Colonic mucosa (tissue), 4 donors: ENCODE data around the gene RTL5. TPM values are rescaled to one million over a fixed set of nuclear protein-coding genes. Genes with fewer than 3 reads are reported as not detected.

Source experiments
- DNase-seq: peaks from one replicate; pipeline ENCODE4 v3.0.0-alpha.2; 2020
- H3K27ac ChIP-seq: fragments of 200-600 bp; one replicate; pipeline ENCODE4 v1.8.0; 2021
- H3K27me3 ChIP-seq: fragments of 200-600 bp; one replicate; pipeline ENCODE4 v1.8.0; 2021
- H3K36me3 ChIP-seq: fragments of 200-600 bp; one replicate; pipeline ENCODE4 v1.8.0; 2021
- H3K4me1 ChIP-seq: fragments of 200-600 bp; one replicate; pipeline ENCODE4 v1.8.0; 2021; ENCODE audit warnings: mild to moderate bottlenecking
- H3K4me3 ChIP-seq: fragments of 200-600 bp; one replicate; pipeline ENCODE4 v1.8.0; 2021
- H3K9ac ChIP-seq, 2 donors: one replicate each; pipeline ENCODE4 v1.7.0; 2013; ENCODE audit warnings: control low read depth in 2 of 2, low read depth in 2 of 2, low read length in 2 of 2
- H3K9me3 ChIP-seq: fragments of 200-600 bp; one replicate; pipeline ENCODE4 v1.8.0; 2021
- CTCF ChIP-seq: fragments of 200-600 bp; IDR thresholded peaks from one replicate; pipeline ENCODE4 v1.8.0; 2022; ENCODE audit warnings: antibody characterized with exemption, mild to moderate bottlenecking
- intact Hi-C: fragments of 100-400 bp; cut with DNase I; formaldehyde crosslinking; loops from one replicate; pipeline ENCODE4 v1.14.1; 2022
- total RNA-seq, 2 donors: library from RNA; stranded (reverse); fragmentation: NEBNext Ultra II Directional in 1 of 2; extraction: Animal tissue kit (Norgen Biotek cat#: 25700) in 1 of 2; gene quantifications; one replicate each; pipeline ENCODE4 v1.2.1, GENCODE V29; 2021
- donor health status: healthy.
- donor health status: DM: no; HTN: no; CAD: no.
- donor health status: DM: no; HTN: no; CAD: no.

Gene RTL5
- total RNA-seq, 2 donors from 2014 or later = 1.2 to 2.1 TPM

- Histone ChIP-seq H3K9ac (no peak overlapping the region), H3K4me1 (no peaks in the 10 kb centered on the region), H3K9me3 (no peaks in the 10 kb centered on the region), H3K27me3 (peaks cover 5% of the 10 kb centered on the region), H3K4me3 (no peak overlapping the region), H3K36me3 (no peaks in the 10 kb centered on the region), H3K27ac (no peak overlapping the region)
- no peak for DNase-seq
- TF ChIP-seq CTCF = no peak
- intact Hi-C loops = no loop called here
Observed at GRCh38 chrX:72100824-72101351, 30.8 kb downstream of the RTL5 start.

- H3K36me3 ChIP-seq = no peaks in the 10 kb centered on the region
- no peaks in the 10 kb centered on the region for H3K4me1 ChIP-seq
- H3K27ac ChIP-seq = no peak overlapping the region
- TF ChIP-seq CTCF = no peak
- DNase-seq = no peak
- no peaks in the 10 kb centered on the region for H3K9me3 ChIP-seq
- intact Hi-C loops = no loop called here
- no peak overlapping the region for H3K4me3 ChIP-seq
- H3K9ac ChIP-seq = no peak overlapping the region
- H3K27me3 ChIP-seq = peaks cover 5% of the 10 kb centered on the region
Observed at GRCh38 chrX:72100051-72100755, 31.5 kb downstream of the RTL5 start.

- intact Hi-C loops = no loop called here
- no peak overlapping the region for H3K27ac ChIP-seq
- H3K9me3 ChIP-seq = no peaks in the 10 kb centered on the region
- TF ChIP-seq CTCF = no peak
- H3K4me1 ChIP-seq = no peaks in the 10 kb centered on the region
- no peak overlapping the region for H3K9ac ChIP-seq
- no peak overlapping the region for H3K4me3 ChIP-seq
- no peaks in the 10 kb centered on the region for H3K27me3 ChIP-seq
- H3K36me3 ChIP-seq = no peaks in the 10 kb centered on the region
- no peak for DNase-seq
Observed at GRCh38 chrX:72097098-72097497, 34.6 kb downstream of the RTL5 start.

- no peaks in the 10 kb centered on the region for H3K4me1 ChIP-seq
- no peak for DNase-seq
- H3K9ac ChIP-seq = no peak overlapping the region
- intact Hi-C loops = no loop called here
- no peaks in the 10 kb centered on the region for H3K9me3 ChIP-seq
- H3K36me3 ChIP-seq = no peaks in the 10 kb centered on the region
- no peak overlapping the region for H3K4me3 ChIP-seq
- H3K27ac ChIP-seq = no peak overlapping the region
- no peaks in the 10 kb centered on the region for H3K27me3 ChIP-seq
- no peak for TF ChIP-seq CTCF
Observed at GRCh38 chrX:72095370-72095769, 36.3 kb downstream of the RTL5 start.

GRCh38 chrX:72094894-72095293, 36.8 kb downstream of the RTL5 start:
- no peaks in the 10 kb centered on the region for H3K9me3 ChIP-seq
- no peak overlapping the region for H3K9ac ChIP-seq
- no peak overlapping the region for H3K4me3 ChIP-seq
- no peaks in the 10 kb centered on the region for H3K27me3 ChIP-seq
- H3K36me3 ChIP-seq = no peaks in the 10 kb centered on the region
- no peaks in the 10 kb centered on the region for H3K4me1 ChIP-seq
- H3K27ac ChIP-seq = no peak overlapping the region
- no peak for DNase-seq
- intact Hi-C loops = no loop called here
- TF ChIP-seq CTCF = no peak
